ENCODE results near the gene IZUMO1R. TPM values are rescaled to one million over a fixed set of nuclear protein-coding genes. Genes with fewer than 3 reads are reported as not detected.

Gene IZUMO1R
- total RNA-seq, 1 experiment from 2014 or later = not detected

DNA sequence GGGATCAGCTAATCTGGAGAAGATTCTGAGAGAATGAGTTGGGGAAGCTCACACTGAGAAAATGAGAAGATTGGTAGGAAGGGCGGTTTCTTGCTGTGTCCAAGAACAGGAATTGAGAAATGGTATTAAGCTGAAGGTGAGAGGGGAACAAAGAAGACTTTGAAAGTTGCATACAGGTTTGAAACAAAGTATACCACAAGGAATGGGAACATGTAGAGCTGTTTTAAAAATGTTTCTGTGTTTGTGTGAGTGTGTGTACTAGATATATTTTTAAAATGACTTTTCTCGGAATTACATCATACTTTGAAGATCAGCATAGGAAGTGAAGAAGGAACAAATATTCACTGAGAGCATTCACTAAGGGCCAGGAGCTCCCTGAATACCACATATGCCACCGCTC lies 24.4 kb upstream of the IZUMO1R start (continued):
- TF ChIP-seq ERG (CRISPR knock-in tag; IDR thresholded peaks at IDR 0.05) = no peak

DNA sequence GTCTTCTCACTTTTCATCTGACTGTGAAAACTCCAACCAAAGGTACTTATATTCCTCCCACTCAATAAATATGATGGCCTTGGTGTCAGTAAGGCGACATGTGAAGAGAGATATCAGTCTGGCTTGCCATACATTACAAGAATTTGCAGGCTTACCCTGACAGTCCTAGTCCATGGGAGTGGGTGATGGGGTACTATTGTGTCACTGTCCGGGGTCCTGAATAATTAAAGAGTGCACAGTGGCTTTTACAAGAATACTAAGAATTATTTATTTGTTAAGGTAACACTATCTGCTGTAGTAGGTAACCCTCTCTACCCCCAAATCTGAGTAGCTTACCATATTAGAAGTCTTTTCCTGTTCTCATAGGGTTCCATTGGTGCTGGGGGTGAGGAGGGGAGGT lies 23.1 kb upstream of the IZUMO1R start:
- no peaks in the 10 kb centered on the region for H3K36me3 Mint-ChIP-seq
- ATAC-seq (no peak), DNase-seq (ENCODE audit: low spot score) (no peak)
- TF ChIP-seq ZNF425 (CRISPR knock-in tag; conservative IDR thresholded peaks at IDR 0.05) = no peak
- no peak for TF ChIP-seq NR1H2 (CRISPR knock-in tag; IDR thresholded peaks at IDR 0.05)
- peaks cover 20% of the 10 kb centered on the region for H3K4me1 Mint-ChIP-seq
- ChIA-PET POLR2A (no interaction called here), CTCF (no interaction called here)
- H3K27me3 Mint-ChIP-seq (ENCODE audit: low read depth) = no peaks in the 10 kb centered on the region
- H3K9me3 Mint-ChIP-seq = peaks cover 11% of the 10 kb centered on the region
- H3K4me3 Mint-ChIP-seq = no peak overlapping the region
- no peak overlapping the region for H3K27ac Mint-ChIP-seq

DNA sequence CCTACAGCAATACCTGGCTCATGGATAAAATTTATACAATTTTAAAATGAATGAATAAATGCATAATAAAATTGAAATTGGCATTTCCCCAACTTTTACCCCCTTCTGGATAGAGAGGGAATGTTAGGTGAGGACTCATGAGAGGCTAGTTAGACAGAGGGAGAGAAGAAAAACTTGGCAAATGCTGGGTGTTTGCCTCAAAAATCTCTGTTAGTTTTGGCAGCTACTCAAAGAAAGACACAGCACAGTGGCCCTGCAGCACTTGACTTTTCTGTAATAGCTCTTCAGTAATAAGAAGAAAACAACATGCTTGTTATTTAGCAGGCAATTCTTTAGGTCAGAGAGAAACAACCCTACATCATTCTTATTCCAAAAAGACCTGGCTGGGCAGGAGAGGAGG lies 20.7 kb upstream of the IZUMO1R start:
- no peak for ATAC-seq

GRCh38 chr11:94295534-94295933 lies 8.8 kb upstream of the IZUMO1R start:
- ChIA-PET POLR2A (no interaction called here), CTCF (no interaction called here)
- Mint-ChIP-seq H3K4me3 (no peak overlapping the region), H3K27ac (no peak overlapping the region), H3K4me1 (no peaks in the 10 kb centered on the region), H3K9me3 (peaks cover 17% of the 10 kb centered on the region), H3K36me3 (peaks cover 9% of the 10 kb centered on the region), H3K27me3 (ENCODE audit: low read depth) (no peaks in the 10 kb centered on the region)
- DNase-seq (ENCODE audit: low spot score) (no peak), ATAC-seq (no peak)
- TF ChIP-seq, protein P1, sequence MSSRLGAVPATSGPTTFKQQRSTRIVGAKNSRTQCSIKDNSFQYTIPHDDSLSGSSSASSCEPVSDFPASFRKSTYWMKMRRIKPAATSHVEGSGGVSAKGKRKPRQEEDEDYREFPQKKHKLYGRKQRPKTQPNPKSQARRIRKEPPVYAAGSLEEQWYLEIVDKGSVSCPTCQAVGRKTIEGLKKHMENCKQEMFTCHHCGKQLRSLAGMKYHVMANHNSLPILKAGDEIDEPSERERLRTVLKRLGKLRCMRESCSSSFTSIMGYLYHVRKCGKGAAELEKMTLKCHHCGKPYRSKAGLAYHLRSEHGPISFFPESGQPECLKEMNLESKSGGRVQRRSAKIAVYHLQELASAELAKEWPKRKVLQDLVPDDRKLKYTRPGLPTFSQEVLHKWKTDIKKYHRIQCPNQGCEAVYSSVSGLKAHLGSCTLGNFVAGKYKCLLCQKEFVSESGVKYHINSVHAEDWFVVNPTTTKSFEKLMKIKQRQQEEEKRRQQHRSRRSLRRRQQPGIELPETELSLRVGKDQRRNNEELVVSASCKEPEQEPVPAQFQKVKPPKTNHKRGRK (CRISPR knock-in tag; IDR thresholded peaks at IDR 0.05; ENCODE audit: borderline replicate concordance) = no peak
- TF ChIP-seq, protein P2, sequence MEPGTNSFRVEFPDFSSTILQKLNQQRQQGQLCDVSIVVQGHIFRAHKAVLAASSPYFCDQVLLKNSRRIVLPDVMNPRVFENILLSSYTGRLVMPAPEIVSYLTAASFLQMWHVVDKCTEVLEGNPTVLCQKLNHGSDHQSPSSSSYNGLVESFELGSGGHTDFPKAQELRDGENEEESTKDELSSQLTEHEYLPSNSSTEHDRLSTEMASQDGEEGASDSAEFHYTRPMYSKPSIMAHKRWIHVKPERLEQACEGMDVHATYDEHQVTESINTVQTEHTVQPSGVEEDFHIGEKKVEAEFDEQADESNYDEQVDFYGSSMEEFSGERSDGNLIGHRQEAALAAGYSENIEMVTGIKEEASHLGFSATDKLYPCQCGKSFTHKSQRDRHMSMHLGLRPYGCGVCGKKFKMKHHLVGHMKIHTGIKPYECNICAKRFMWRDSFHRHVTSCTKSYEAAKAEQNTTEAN (CRISPR knock-in tag; IDR thresholded peaks at IDR 0.05) = no peak
- TF ChIP-seq GTF2I (CRISPR knock-in tag; conservative IDR thresholded peaks at IDR 0.05) (no peak), NR1H2 (CRISPR knock-in tag; IDR thresholded peaks at IDR 0.05) (no peak), JAZF1 (CRISPR knock-in tag; IDR thresholded peaks at IDR 0.05) (no peak)

More for the DNA sequence above, 20.7 kb upstream of the IZUMO1R start:
- H3K4me1 Mint-ChIP-seq = peaks cover 11% of the 10 kb centered on the region
- H3K27me3 Mint-ChIP-seq (ENCODE audit: low read depth) = no peaks in the 10 kb centered on the region
- no peak for DNase-seq (ENCODE audit: low spot score)
- ChIA-PET CTCF (interaction anchor here (0.7 to 1.2 kb wide), 3 partner anchors 14 to 1975 kb away, joined by 3 to 4 read pairs (median 3); no protein-coding TSS in a partner anchor), POLR2A (no interaction called here)
- no peak overlapping the region for H3K4me3 Mint-ChIP-seq
- peaks cover 11% of the 10 kb centered on the region for H3K9me3 Mint-ChIP-seq
- TF ChIP-seq ZNF232 (CRISPR knock-in tag; IDR thresholded peaks at IDR 0.05) (no peak), SP1 (CRISPR knock-in tag; conservative IDR thresholded peaks at IDR 0.05) (no peak), NFE2L1 (CRISPR knock-in tag; IDR thresholded peaks at IDR 0.05) (no peak), ZSCAN18 (CRISPR knock-in tag; IDR thresholded peaks at IDR 0.05) (no peak), SMAD4 (CRISPR knock-in tag; IDR thresholded peaks at IDR 0.05) (no peak), OVOL2 (CRISPR knock-in tag; IDR thresholded peaks at IDR 0.05; ENCODE audit: borderline replicate concordance) (no peak), ZNF425 (CRISPR knock-in tag; conservative IDR thresholded peaks at IDR 0.05) (no peak), IRF2 (CRISPR knock-in tag; IDR thresholded peaks at IDR 0.05; ENCODE audit: borderline replicate concordance, low read depth) (no peak)
- no peak overlapping the region for H3K27ac Mint-ChIP-seq
- H3K36me3 Mint-ChIP-seq = no peaks in the 10 kb centered on the region
